IPS-NIHi7 (cell line): ENCODE measurements around the gene PCGF3.

Source experiments
- DNase-seq: peaks from one replicate; pipeline ENCODE4 v3.0.0; 2012; ENCODE audit warnings: mixed read lengths; ENCODE audit errors: extremely low spot score

Gene PCGF3

DNA sequence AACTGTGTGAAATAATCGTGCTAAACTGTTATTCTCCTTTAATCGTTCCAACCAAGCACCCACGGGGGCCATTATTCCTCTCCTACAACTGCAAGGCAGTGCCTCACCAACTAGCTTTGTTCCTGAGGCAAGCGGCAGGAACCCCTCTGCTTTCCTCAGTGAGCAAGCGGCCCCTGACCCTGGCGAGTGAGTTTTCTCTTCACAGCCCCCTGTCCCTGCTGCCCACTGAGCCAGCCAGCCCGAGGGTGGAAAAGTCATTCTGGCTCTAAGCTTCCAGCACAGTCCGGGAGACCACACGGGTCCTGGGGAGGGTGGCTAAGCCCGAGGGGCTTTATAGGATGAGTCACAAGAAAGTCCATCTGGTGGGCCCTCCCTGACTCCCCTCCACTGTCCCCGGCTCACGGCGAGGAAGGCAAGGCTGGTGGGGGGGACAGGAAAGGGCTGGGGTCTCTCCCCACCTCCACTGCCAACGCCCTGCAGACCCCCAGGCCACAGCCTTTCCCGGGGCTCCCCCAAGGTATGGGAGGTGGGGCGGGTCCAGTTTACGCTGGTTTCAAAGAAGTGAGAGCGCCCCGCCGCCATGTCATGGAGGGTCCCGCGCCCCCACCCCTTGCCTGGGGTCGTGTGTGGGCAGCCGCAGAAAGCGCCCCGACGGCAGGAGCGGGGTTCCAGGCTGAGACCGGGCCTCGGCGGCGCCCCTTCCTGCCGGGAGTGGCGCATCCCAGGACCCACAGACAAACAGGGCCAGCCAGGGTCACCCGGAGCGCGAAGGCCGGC, 75.3 kb downstream of the PCGF3 start:
- DNase-seq, result no peak

DNA sequence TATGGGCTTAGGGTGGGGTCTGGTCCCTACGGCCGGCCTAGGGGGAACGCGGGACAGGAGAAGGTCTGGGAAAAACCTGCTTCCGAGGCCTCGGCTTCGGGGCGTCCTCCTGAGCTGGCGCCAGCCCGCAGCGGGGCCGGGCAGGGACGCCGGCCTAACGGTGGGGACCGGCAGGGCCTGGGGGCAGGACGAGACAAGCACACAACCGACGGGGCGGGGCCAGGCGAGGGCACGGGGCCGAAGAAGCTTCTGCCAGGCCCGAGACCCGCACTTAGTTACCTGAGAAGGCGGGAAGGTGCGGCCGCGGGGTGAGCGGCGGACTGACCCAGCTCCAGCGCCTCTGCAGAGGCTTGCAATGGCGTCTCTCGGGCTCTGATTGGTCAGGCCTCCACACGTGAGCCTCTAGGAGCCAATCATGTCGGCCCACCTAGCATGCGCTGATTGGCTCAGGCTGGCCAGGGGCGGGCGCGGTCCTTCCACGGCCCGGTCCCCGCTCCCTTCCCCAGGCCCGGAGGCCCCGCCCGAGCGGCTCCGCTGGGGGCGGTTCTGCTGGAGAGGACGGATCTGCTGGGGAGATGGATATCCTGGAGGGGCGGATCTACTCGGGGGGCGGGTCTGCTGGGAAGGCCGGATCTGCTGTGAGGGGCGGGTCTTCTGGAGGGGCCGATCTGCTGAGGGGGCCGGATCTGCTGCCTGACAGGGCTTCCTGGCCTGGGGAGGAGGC, 76.0 kb downstream of the PCGF3 start:
- DNase-seq, result peak; percentile 100

DNA sequence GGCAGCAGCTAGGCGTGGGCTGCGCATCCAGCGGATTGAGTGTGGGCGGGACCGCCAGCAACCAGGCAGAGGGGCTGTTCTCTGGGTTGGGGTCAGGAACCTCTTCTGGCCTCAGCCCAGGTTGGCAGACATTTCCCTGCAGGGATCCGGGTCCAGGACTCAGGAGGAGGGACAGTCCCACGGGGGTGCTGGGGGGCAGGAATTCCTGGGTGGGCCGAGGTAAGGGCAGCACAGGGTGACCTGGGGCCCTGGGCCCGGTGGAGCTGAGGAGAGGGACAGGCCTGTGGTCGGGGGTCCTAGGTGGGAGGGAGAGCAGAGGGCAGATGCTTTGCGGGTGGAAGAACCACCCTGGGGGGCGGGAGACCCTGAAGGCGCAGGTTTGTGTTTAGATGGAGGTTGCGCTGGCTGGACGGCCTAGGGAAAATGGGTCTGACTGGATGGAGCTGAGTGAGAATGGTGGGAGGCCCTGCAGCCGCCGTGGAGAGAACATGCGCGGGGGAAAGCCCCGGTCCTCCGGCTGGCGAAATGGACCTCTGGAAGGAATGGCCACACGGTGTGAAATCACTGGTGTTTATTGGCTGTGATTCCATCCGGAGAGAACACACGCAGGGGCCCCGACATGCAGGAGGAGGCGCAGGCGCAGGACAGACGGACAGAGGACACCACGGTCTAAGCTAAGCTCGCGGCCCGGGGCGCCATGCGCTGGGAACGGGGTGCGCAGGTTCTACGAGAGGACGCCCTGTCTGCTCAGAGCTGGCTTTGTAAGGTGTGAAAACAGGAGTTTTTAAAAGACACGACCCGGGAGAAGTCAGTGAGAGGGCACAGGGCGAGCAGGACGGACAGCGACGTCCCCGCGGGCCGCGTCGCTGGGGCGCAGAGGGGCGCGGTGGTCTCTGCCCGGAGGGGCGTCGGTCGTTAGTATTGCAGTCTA, 79.0 kb downstream of the PCGF3 start:
- no peak for DNase-seq

DNA sequence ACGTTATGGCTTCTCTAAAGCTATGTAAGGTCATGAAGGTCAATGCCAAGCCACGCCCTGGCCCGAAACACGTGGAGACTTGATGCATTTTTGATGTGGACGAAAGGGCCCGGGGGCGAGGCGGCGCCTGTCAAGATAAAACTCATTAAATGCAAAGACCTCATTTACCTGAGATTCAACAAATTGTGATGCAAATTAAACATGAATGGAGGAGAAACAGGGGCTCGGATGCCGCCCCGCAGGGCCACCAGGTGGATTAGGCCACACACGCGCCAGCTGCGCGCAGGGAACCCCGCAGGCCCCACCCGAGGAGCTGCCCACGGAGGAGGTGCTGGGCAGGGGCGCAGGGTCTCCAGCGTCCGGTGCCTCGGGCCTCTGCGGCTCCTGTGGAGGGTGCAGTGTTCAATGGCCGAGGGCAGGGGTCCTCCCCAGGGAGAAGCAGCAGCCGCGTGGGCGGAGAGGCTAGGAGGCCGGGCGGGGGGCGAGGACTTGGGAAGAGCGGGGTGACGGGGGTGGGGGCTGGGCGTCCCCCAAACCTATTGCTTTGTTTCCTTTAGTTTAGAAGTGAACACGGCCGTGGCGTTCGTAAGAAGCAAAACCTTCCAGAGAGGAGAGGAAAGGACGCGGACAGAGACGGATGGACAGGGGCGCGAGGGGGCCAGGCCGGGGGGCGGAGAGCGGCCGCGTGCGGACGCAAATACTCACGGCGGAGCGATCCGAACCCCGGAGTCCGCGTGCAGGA, 79.9 kb downstream of the PCGF3 start:
- DNase-seq, result no peak

DNA sequence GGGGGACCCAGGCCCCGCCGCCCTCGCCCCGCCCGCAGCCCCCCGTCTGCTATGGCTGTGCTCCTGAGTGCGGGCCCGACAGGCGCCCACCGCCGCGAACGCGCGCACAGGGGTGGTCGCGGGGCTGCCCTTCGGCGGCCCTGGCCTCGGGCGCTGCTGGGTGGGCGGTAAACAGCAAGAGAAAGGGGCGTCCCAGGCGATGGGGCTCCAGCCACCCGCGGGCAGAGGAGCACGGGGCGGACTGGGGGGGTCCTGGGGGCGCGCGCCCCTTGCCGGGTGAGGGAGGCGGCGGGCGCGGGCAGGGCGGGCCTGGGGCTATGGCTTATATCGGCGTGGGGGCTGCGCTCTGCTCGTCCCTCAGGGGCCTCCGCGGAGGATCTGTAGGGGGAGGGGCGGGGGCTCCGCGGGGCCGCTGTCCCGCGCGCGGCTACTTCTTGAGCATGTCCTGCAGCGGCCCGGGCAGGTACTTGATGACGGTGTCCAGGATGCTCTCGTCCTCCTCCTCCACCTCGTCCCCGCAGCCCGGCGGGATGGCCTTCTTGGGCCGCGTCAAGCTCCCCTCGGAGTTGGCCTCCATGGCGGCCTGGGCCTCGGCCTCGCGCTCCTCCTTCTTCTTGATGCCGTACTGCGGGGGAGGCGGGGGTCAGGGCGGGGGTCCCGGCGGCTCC, 80.6 kb downstream of the PCGF3 start:
- DNase-seq, result no peak

DNA sequence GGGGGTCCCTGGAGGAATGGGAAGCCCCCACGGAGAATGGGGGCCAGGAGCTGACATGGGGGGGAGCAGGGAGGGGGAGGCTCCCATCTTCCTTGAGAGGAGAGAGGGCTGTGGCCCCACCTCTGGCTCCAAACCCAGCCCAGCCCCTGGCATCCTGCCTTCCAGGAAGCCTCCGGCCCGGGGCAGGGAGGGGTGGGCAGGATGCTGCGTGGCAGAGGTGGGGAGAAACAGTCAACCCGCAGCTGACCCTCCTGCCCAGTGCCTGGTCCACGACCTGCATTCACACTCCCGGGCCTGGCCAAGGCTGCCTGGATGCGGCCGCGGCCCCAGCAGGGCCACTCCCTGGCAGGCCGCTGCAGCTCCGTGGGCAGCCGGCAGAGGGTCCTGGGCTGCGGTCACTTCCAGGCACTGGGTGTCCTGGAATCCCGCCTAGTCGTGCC, 81.2 kb downstream of the PCGF3 start:
- DNase-seq, result no peak

DNA sequence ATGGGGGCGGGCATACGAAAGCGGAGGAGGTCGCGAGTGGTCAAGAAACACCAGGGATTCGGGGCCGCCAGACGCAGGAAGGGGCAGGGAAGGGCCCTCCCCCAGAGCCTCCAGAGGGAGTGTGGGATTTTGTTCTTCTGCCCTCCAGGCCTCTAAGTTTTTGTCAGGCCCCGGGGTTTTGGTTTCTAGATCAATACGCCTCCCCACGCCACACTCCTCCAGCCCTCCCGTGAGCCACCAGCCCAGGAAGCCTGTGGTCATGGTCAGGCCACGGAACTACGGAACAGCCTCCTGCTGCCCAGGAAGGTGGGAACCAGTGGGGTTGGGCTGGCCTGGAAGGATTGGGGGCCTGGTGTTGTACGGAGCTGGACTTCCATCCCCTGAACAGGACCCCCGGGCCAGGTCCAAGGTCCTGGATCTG, 81.9 kb downstream of the PCGF3 start:
- no peak for DNase-seq

DNA sequence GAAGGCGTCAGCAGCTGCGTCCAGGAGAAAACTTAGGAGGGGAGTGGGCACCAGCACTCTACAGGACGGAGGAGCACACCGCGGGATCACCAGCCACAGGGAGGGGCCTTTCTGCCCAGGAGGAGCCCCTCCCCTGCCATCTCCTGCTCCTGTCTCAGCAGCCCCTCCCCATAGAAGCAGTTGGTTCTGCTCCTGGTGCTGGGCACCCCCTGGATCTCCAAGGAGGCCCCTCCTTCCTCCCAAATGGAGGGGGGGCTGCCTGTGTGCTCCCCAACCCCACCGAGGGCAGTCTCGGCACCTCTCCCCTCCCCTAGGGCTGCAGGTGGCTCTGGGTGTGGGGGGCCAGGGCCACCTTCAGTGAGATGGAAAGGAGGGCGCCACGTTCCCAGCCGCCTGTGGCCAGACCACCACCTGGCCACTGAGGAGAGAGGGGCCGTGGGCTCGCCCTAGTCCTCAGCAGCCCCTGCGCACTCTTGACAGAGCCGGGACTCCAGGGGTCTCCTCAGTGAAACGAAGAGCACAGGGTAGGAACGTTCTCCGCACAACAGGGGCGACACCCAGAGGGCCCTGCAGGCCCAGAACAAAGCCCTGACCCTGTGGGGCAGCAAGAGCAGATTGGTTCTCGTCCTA, 82.5 kb downstream of the PCGF3 start:
- DNase-seq, result no peak

DNA sequence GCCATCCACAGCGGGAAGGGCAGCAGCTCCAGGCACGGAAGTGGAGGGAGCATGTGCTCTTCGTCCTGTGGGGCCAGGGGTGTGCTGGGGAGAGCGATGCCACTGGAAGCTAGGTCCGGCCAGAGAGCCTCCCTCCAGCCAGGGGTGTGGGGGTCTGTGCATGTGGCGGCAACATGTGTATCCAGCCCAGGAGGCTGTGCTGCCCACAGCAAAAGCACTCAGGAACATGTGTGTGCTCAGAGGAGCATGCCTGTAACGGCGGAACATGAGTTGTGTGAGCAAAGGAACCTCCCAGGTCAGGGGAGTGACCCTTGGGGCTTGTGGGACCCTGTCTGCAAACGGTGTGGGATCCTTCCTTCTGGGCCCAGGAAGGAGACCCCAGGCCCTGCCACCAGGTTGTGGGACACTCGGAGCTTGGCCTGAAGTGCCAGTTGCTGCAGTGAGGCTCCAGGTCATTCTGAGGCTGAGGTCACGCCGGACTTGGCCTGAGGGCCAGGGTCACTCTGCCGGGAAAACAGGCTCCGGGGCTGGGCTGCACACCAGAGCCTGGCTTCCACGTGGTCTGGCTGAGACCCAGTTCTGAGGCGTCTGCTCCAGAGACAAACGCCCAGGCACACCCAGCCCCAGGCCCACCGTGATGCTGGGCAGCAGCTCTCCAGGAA, 83.1 kb downstream of the PCGF3 start:
- DNase-seq, result no peak

DNA sequence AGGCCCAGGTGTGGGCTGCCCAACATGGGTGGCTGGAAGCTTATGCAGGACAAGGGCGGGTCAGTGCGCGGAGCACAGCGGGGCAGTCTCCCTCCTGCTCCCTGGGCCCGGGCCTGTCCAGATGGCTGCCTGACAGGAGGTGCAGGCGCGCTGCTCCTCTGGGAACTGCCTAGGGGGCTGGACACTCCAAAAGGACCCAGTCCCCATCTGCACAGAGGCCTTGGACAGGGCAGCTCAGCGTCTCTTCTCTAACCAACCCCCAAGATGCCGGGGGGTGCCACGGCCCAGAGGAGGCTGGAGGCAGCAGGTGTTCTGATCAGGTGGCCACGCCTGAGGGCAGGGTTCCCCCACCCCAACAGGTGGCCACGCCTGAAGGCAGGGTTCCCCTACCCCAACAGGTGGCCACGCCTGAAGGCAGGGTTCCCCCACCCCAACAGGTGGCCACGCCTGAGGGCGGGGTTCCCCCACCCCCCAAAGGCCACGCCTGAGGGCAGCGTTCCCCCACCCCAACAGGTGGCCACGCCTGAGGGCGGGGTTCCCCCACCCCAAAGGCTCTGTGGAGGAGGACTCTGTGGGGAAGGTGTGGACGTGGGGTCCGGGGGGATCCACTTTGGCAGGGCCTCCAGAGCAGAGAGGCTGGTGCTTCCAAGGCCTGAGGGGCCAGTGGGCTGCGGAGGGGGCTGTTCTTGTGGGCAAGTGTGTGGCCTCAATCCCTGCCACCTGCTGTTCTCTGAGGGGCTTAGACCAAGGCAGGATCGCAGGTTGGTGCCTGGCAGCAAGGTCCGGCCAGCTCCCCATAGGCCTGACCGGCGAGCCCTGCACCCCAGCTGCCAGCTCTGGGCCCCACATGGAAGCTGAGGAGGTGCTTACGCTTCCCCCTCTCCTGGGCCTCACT, 84.2 kb downstream of the PCGF3 start:
- no peak for DNase-seq

DNA sequence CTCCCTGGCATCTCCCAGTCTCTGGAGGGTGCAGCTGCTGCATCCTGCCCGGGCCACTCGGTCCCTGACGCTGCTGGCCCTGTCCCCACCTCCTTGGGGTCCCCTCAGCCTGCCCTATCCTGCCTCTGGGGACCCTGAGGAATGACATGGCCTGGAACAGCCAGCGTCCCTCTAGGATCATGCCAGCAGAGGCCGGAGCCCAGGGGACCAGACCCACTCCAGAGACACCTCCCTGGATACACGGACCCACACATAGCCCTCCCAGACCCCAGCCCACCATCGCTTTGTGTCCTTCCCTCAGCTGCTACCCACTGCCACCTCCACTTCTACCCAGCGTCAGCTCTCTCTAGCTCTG, 84.8 kb downstream of the PCGF3 start:
- no peak for DNase-seq

DNA sequence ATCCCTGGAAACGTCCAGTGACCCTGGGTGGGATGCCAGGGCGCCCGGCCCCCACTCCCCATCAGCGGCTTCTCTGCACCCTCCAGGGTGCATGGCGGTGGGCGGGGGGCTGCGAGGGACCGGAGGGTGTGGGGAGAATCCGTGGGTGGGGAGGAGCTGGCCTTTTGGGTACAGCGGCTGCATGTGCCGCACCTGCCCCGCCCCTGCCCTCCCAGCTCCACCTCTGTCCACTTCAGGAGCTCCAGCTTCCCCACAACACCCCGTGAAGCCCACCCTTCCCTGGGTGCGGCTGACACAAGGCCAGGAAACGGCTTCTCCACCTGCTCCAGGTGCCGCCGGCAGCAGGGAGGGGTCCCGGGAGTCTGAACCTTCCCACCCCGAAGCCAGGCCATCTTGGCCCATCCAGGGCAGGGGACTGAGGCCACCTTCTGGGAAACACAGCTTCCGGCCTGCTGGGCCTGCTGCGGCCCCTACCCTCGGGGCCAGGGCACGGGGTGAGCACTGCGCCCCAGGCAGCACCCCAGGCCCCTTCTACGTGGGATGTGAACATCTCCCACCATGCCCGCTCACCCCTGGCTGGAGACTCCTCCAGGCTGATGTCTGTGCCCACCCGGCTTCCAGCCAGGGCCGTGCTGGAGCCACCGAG, 85.7 kb downstream of the PCGF3 start:
- DNase-seq, result no peak

DNA sequence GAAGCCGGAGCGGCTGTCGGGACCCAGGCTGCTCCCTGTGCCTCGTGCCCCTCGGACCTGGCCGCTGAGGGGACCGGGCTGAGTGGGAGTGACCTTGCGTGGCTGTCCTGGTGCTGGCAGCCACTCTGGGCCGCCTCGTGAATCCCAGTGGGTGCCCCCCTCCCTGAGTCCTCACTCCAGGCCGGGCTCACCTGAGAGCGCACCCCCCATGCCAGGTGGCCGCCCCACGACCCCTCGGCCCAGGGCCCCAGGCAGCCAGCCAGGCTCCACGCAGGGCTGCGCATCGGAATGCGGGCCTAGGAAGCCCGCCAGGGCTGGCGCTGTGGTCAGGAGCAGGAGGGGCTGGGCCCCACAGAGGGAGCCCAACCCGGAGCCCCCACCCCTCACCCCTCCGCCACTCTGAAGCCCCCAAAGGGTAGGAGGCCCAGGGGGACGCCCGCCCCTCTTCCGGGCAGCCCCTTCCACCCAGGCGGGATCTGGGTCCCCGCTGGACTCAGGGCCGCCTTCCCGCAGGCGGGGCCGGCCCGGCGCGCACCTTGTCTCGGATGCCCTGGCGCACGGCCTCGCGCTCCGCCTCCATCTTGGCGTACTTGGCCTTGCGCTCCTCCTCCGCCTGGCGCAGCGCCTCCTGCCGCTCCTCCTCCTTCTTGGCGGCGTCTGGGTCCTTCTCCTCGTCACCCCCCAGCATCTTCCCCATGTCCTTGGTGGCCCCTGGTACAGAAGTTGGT, 86.4 kb downstream of the PCGF3 start:
- peak; percentile 46 for DNase-seq

DNA sequence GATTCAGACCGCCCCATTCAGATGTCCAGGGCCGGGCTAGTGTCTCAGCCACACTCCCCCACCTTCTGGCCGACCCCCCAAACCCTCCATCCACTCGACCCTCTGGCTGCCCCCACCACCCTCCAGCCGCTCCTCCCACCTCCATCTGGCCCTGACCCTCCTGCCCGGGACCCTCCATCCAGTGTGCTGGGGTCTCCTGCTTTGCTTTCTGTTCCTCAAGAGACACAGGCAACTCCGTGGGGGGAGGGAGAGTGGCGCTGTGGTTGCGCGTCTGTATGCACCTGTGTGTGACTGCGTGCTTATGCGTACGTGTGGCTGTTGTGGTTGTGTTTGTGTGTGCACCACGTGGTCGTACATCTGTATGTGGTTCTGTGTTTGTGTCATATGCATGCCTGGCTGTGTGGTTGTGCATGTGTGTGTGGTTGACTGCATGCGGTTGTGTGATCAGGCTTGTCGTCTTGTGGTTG, 87.0 kb downstream of the PCGF3 start:
- no peak for DNase-seq

DNA sequence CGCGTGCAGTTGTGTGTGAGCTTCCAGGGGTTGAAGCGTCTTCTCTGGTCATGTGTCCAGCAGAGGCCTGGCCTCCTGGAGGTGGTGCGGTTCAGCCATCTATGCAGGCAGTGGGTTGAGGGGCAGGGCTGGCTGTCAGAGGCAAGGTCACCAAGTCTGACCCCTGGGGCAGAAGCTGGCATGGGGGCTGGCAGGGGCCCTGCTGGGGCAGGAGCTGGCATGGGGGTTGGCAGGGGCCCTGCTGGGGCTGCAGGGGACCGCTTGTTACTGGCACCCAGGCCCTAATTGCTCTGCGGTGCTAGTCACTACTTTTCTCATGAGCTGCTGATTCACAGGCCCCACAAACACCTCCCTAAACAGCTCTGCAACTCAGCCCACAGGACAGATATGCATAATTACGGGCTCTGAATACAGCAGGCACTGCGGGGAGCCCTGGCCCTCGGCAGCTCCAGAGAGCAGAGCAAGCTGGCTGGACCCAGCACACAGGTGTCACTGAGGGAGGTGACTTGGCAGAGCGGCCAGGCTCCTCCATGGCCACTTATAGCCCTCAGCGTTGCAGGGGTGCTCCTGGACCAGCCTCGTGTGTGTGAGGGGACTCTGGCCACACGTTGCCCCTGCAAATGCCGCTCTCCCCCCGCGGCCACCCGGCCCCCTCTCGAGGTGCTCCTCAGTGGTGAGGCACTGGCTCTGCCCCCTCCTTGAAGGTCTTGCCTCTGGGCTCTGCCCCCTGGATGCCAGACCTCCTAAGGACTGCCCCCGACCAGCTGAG, 87.6 kb downstream of the PCGF3 start:
- DNase-seq, result no peak

DNA sequence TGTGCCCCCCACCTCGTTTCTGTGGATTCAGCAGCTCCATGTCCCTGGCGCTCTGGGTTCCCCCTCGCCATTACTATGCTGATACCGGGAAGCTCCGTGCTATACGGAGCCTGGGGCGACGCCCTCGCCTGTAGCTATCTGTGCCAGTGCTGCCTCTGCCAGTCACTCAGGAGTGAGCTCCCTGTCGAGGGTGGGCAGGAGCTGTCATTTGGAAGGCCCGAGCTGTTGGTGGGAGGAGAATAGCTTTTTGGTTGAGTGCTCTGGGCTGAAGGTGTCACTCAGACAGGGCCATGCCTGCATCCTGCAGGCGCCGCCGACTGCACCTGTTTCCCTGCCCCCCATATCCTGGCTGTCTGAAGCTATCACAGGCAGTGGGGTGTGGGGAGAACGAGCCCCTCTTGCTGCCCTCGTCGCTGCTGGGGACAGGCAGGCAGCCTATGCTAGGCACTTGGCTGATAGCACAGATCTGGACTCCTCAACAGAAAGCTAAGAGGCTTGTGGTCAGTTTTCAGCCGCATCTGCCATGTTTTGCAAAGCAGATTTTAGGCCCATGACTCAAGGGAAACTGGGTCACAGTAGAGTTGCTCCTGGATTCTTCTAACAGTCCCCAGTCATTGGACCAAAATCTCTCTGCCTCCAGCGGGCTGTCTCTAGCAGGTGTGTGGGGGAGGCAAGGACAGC, 88.4 kb downstream of the PCGF3 start:
- DNase-seq, result no peak
